AG08396 (cell line): Measurements from ENCODE around the gene WFDC11.

ENCODE experiments used
- DNase-seq: peaks from one replicate; pipeline ENCODE4 v3.0.0; 2012; ENCODE audit warnings: low spot score, mixed read lengths

The WFDC11 gene

DNA sequence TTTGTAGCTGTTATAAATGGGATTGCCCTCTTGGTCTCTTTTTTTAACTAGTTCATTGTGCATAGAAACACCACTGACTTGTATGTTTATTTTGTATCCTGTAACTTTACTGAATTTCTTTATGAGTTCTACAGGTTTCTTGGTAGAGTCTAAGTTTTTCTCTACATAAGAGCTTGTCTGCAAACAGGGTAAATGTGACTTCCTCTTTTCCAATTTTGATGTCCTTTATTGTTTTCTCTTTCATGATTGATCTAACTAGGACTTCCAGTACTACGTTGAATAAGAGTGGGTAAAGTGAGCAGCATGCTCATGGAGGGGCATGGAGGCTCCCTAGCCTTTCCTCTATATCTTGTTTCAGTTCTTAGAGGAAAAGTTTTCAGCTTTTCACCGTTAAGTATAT, 43.5 kb downstream of the WFDC11 start:
- no peak for DNase-seq

DNA sequence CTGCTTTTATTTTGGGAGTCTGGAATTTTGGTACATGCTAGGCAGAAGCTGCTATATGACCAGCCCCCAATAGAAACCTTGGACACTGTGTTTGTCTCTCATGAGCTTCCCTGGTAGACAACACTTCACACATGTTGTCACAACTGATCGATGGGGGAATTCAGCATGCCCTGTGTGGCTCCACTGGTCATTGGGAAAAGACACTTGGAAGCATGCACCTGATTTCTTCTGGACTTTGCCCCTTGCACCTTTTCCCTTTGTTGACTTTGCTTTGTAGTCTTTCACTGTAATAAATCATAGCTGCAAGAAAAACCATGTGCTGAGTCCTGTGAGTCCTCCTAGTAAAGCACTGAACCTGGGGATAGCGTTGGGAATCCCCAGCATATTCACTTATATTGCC, 48.4 kb downstream of the WFDC11 start:
- DNase-seq: no peak

DNA sequence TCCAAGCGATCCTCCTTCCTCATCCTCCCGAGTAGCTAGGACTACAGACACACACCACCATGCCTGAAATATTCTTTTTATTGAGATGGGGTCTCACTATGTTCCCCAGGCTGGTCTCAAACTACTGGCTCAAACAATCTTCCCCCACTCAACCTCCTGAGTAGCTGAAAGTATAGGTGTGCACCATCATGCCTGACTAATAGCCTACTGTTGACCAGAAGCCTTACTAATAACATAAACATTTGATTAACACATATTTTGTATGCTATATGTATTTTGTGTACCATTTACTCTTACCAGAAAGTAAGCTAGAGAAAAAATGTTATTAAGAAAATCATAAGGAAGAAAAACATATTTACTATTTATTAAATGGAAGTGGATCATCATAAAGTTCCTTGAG, 52.4 kb downstream of the WFDC11 start:
- no peak for DNase-seq

DNA sequence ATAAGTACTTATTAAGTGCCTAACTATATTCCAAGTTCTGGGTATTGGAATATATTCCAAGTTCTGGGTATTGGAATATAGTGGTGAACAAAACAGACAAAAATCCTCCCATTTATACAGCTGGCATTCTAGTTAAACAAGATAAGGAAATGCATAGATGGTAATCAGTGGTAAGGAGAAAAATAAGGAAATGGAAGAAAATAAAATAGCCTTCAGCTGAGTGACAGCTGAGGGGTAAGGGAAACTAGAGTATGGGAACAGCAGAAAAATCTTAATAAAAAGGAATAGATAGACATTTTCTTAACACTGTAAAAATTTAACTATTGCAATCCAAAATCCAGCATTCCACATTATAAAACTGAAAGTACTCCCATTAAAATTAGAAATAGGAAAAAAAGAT, 57.7 kb downstream of the WFDC11 start:
- DNase-seq: no peak

DNA sequence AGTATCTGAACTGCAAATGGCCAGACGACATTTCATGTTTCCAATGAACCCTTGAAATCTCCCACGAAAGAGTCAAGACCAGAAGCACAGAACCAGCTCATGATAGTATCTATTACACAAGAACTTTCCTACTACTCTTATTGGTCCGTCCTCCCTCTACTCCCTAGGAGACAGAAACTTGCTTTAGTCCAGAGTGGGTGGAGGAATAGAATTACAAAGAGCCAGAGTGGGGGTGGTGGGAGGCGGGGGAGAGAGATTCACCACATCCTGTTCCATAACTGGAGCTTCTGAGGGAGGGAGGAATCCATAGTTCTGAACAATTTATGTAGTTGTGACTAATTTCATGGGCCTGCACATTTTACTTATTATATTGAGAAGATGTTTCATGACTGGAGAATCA, 59.0 kb downstream of the WFDC11 start:
- DNase-seq: peak; percentile 22

DNA sequence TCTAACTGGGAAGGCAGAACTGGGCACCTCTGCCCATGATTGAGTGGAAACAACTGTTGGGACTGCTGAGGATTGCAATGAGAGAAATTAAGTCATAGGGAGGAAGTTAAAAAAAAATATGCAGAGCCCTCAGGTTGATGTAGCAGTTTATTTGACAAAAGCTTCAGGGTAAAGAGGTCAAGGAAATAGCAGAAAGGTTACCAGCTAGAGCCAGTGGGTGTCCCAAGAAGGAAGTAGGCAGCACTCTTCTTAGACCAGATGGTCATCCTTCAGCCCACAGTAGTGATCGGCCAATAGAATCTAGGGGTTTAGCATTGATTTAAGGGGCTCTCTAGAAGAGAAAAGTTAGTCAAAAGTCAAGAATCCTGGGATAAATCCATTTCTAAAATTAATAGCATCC, 62.2 kb downstream of the WFDC11 start:
- DNase-seq: no peak
